BJ (cell line): ENCODE measurements around the gene PPID. TPM values are rescaled to one million over a fixed set of nuclear protein-coding genes. Genes with fewer than 3 reads are reported as not detected.
"Not testable (repeated sequence)": the region's sequence is repeated elsewhere in the genome, so short reads cannot be mapped to it uniquely, and the experiment has no call there.

Experiments used
- CTCF ChIA-PET: fragments of 350-600 bp; formaldehyde crosslinking; extraction: SDS; loops from one replicate; lab custom pipeline; 2021; ENCODE audit warnings: antibody characterized with exemption, inconsistent platforms; lab: Yijun Ruan, JAX
- POLR2A ChIA-PET: fragments of 300-600 bp; sonication (Branson Sonifier 250); formaldehyde crosslinking; extraction: SDS; loops from one replicate; lab custom pipeline; 2021; ENCODE audit warnings: antibody characterized with exemption; lab: Charles Lee
- DNase-seq: peaks from one replicate; pipeline ENCODE4 v3.0.0-alpha.2; 2011; ENCODE audit warnings: low read depth
- H3K27me3 ChIP-seq: 2 replicates; pipeline ENCODE4 v1.6.0; 2011; ENCODE audit warnings: low read length; ENCODE audit not compliant: control insufficient read depth, insufficient read depth
- H3K36me3 ChIP-seq: 2 replicates; pipeline ENCODE4 v1.5.1; 2011; ENCODE audit warnings: low read length; ENCODE audit not compliant: control insufficient read depth, insufficient read depth
- H3K4me3 ChIP-seq: 2 replicates; pipeline ENCODE4 v1.5.1; 2011; ENCODE audit warnings: low read depth, mild to moderate bottlenecking, control low read depth, low read length
- CTCF ChIP-seq: IDR thresholded peaks from 2 replicates; pipeline ENCODE4 v1.5.1; 2011; ENCODE audit warnings: low read depth, mild to moderate bottlenecking, control low read depth, inconsistent platforms, low read length, moderate library complexity; ENCODE audit not compliant: insufficient read depth
- polyA plus RNA-seq: library from polyadenylated mRNA; depleted of rRNA; stranded (reverse); fragments of >200 nt; gene quantifications from 2 replicates; pipeline ENCODE4 v1.2.3, GENCODE V29; 2011

The PPID gene
- polyA plus RNA-seq, 1 experiment, result 11.3 TPM

DNA sequence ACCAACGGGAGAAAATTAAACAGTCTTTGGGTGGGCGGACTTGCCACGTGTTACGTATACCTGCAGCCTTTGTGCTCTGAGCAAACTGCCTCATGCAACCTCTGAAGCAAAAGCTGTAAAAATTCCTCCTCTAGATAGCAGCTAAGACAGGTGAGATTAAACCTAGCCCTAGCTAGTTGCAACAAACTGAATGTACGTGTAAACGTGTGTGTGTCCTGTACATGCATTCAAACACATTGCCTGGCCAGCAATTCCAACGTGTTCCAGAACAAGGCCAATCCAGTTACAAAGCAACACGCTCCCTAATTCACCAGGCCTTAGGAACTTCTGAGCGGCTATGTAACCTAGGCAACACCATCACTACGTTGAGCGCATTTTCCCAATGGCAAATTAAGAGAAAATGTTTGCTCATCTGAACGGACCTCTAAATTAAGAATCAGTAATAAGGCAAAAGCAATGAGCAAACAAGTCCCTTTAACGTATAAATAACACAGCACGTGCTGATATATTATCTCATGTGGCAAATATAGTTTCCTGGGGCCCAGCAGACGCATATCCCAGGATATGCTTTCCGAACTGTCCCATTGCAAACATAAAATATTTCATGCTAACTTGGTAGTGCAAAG is 792 bp downstream of the PPID start:
- peak overlapping the region; percentile 65 for H3K4me3 ChIP-seq
- peaks cover 2% of the 10 kb centered on the region; the same call in 1 of the 2 replicates for H3K36me3 ChIP-seq
- ChIA-PET CTCF (no interaction called here), POLR2A (no interaction called here)
- TF ChIP-seq CTCF, result no peak
- H3K27me3 ChIP-seq, result no peaks in the 10 kb centered on the region
- DNase-seq, result no peak

DNA sequence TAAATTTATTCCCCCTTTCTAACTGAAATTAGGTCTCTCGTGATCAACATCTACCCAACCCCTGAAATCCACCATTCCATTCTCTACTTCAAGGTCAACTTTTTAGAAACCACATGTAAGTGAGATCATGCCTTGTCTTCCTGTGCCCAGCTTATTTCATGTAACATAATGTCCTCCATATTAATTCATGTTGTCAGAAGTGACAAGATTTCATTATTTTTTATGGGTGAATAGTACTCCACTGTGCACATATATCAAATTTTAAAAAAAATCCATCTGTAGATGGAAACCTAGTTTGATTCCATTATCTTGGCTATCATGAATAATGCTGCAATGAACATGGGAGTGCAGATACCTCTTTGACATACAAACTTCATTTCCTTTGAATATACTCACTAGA is 1.5 kb downstream of the PPID start:
- ChIA-PET POLR2A (no interaction called here), CTCF (no interaction called here)
- no peak overlapping the region for H3K4me3 ChIP-seq
- peaks cover 2% of the 10 kb centered on the region; the same call in 1 of the 2 replicates for H3K36me3 ChIP-seq
- no peak for DNase-seq
- no peaks in the 10 kb centered on the region for H3K27me3 ChIP-seq
- TF ChIP-seq CTCF, result no peak

DNA sequence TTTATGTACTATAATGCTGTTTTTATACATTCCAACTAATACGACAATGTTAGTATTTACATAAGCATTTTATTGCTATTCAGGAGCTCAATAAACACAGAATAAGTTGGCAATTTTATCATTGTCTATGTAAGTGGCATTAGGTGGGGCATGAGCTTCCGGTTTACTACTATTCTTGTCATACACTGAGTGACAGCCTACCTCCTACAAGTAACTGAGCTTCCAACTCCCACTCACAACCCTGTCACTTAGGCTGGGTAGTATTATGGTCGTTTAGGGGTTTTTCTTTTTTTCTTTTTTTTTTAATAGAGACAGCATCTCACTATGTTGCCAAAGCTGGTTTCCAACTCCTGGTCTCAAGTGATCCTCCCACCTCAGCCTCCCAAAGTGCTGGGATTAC is 7.4 kb downstream of the PPID start:
- ChIA-PET CTCF (interaction anchor here (0.6 to 1.7 kb wide), 5 partner anchors 9 to 136 kb away, joined by 3 to 5 read pairs (median 3); partner anchors contain the start of genes C4orf46 and ETFDH), POLR2A (no interaction called here)
- DNase-seq, result no peak
- no peak for TF ChIP-seq CTCF
- peaks cover 3% of the 10 kb centered on the region; the same call in 1 of the 2 replicates for H3K36me3 ChIP-seq
- no peak overlapping the region for H3K4me3 ChIP-seq
- no peaks in the 10 kb centered on the region for H3K27me3 ChIP-seq

GRCh38 chr4:158714937-158715336 is 8.3 kb downstream of the PPID start:
- ChIA-PET POLR2A (no interaction called here), CTCF (interaction anchor here (1.2 to 1.7 kb wide), 3 partner anchors 38 to 136 kb away, joined by 3 to 5 read pairs (median 3); partner anchors contain the start of genes C4orf46 and ETFDH)

DNA sequence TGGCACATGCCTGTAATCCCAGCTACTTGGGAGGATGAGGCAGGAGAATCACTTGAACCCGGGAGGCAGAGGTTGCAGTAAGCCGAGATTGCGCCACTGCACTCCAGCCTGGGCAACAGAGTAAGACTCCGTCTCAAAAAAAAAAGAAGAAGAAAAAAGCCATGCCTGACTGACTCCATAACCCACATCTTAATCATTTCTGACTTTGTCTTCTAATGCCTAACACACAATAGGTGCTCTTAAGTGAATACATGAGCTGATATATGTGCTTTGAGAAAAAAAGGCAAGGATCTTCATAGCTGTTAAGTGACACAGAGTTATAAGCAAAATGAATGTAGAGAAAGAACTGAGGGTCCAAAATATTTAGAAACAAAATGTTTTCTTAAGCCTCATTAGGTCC is 10.6 kb downstream of the PPID start:
- H3K4me3 ChIP-seq, POLR2A ChIA-PET, DNase-seq, CTCF ChIA-PET, H3K36me3 ChIP-seq, H3K27me3 ChIP-seq: not testable (repeated sequence)

More at GRCh38 chr4:158714937-158715336, 8.3 kb downstream of the PPID start:
- Histone ChIP-seq H3K27me3 (no peaks in the 10 kb centered on the region), H3K36me3 (peaks cover 3% of the 10 kb centered on the region; the same call in 1 of the 2 replicates), H3K4me3 (no peak overlapping the region)
- no peak for TF ChIP-seq CTCF
- DNase-seq, result no peak
